Endothelial cell of umbilical vein (primary cell): ENCODE results near the gene CAPN5.

Experiments used
- CTCF ChIP-seq, 2 donors: IDR thresholded peaks; 1 replicate in 1 of 2; 2 replicates in 1 of 2; pipeline ENCODE4 v1.5.1; 2011; ENCODE audit warnings: low read length in 2 of 2, mild to moderate bottlenecking in 2 of 2, moderate library complexity in 2 of 2, control low read depth in 1 of 2, inconsistent platforms in 1 of 2, low read depth in 1 of 2; ENCODE audit not compliant: insufficient read depth in 1 of 2; ENCODE audit errors: extremely low read depth in 1 of 2
- EZH2 ChIP-seq: IDR thresholded peaks from 2 replicates; pipeline ENCODE4 v1.6.1; 2012; ENCODE audit warnings: borderline replicate concordance, low read depth, mild to moderate bottlenecking, moderate library complexity, low read length, inconsistent platforms; ENCODE audit not compliant: severe bottlenecking
- MYC ChIP-seq: IDR thresholded peaks from one replicate; pipeline ENCODE4 v1.6.1; 2011; ENCODE audit warnings: mild to moderate bottlenecking, low read depth, low read length
- POLR2A ChIP-seq: IDR thresholded peaks from 2 replicates; pipeline ENCODE4 v1.6.1; 2012; ENCODE audit warnings: low read depth, mild to moderate bottlenecking, control low read depth, low read length
- POLR2AphosphoS5 ChIP-seq: IDR thresholded peaks from 2 replicates; pipeline ENCODE4 v1.6.1; 2012; ENCODE audit warnings: low read depth, mild to moderate bottlenecking, control low read depth, low read length, moderate library complexity; ENCODE audit not compliant: insufficient read depth

GRCh38 chr11:77127920-77128691 lies 61.3 kb downstream of the CAPN5 start, which contains the start of gene MYO7A:
- no peak for TF ChIP-seq CTCF (IDR thresholded peaks at IDR 0.05; ENCODE audit: extremely low read depth in 1 of 2, insufficient read depth in 1 of 2, low read depth in 1 of 2, low read length in 2 of 2)
- no peak for TF ChIP-seq MYC
- TF ChIP-seq POLR2AphosphoS5: no peak
- no peak for TF ChIP-seq EZH2
- no peak for TF ChIP-seq POLR2A
